ENCODE measurements around the gene GRAMD1B. TPM values are rescaled to one million over a fixed set of nuclear protein-coding genes. Genes with fewer than 3 reads are reported as not detected.

The GRAMD1B gene
- total RNA-seq, 3 donors from 2014 or later = 2.0 to 10.2 (median 8.2) TPM

- Histone ChIP-seq H3K36me3 (no peaks in the 10 kb centered on the region), H3K27ac (no peak overlapping the region), H3K4me1 (no peaks in the 10 kb centered on the region), H3K9me3 (no peaks in the 10 kb centered on the region), H3K4me3 (no peak overlapping the region), H3K27me3 (peaks cover 0 to 2% of the 10 kb centered on the region in 2 donors)
- DNase-seq (ENCODE audit: low spot score in 2 of 2) = no peak
- no peak for TF ChIP-seq POLR2AphosphoS5 (IDR thresholded peaks at IDR 0.05)
- TF ChIP-seq POLR2A (IDR thresholded peaks at IDR 0.05) = no peak
- no peak for TF ChIP-seq CTCF (IDR thresholded peaks at IDR 0.05)
- intact Hi-C loops (cut with DNase I; ENCODE audit: low total_unique reads) = no loop called here
Measured at GRCh38 chr11:123421589-123421988, 8.5 kb upstream of the GRAMD1B start.

GRCh38 chr11:123425367-123425766 lies 4.7 kb upstream of the GRAMD1B start:
- Histone ChIP-seq H3K4me1 (no peaks in the 10 kb centered on the region), H3K27ac (no peak overlapping the region), H3K27me3 (peaks cover 0 to 2% of the 10 kb centered on the region in 2 donors), H3K36me3 (no peaks in the 10 kb centered on the region), H3K9me3 (no peaks in the 10 kb centered on the region), H3K4me3 (no peak overlapping the region)
- TF ChIP-seq POLR2AphosphoS5 (IDR thresholded peaks at IDR 0.05) (no peak), CTCF (IDR thresholded peaks at IDR 0.05) (no peak), POLR2A (IDR thresholded peaks at IDR 0.05) (no peak)
- intact Hi-C loops (cut with DNase I; ENCODE audit: low total_unique reads) = no loop called here
- no peak for DNase-seq (ENCODE audit: low spot score in 2 of 2)

GRCh38 chr11:123426789-123427188 lies 3.3 kb upstream of the GRAMD1B start:
- peaks cover 0 to 2% of the 10 kb centered on the region in 2 donors for H3K27me3 ChIP-seq
- H3K4me1 ChIP-seq = no peaks in the 10 kb centered on the region
- H3K9me3 ChIP-seq = no peaks in the 10 kb centered on the region
- H3K4me3 ChIP-seq = no peak overlapping the region
- no peak overlapping the region for H3K27ac ChIP-seq
- intact Hi-C loops (cut with DNase I; ENCODE audit: low total_unique reads) = no loop called here
- TF ChIP-seq POLR2A (IDR thresholded peaks at IDR 0.05) (no peak), CTCF (IDR thresholded peaks at IDR 0.05) (no peak)
- no peak for DNase-seq (ENCODE audit: low spot score in 2 of 2)
- no peaks in the 10 kb centered on the region for H3K36me3 ChIP-seq

GRCh38 chr11:123427405-123427804 lies 2.7 kb upstream of the GRAMD1B start:
- DNase-seq (ENCODE audit: low spot score in 2 of 2) = no peak
- no peaks in the 10 kb centered on the region for H3K4me1 ChIP-seq
- intact Hi-C loops (cut with DNase I; ENCODE audit: low total_unique reads) = no loop called here

More at GRCh38 chr11:123427405-123427804, 2.7 kb upstream of the GRAMD1B start:
- H3K9me3 ChIP-seq = no peaks in the 10 kb centered on the region
- H3K27me3 ChIP-seq = peaks cover 0 to 2% of the 10 kb centered on the region in 2 donors
- TF ChIP-seq POLR2A (IDR thresholded peaks at IDR 0.05) = no peak
- TF ChIP-seq POLR2AphosphoS5 (IDR thresholded peaks at IDR 0.05) = no peak
- no peak for TF ChIP-seq CTCF (IDR thresholded peaks at IDR 0.05)
- H3K36me3 ChIP-seq = no peaks in the 10 kb centered on the region
- H3K27ac ChIP-seq = no peak overlapping the region
- H3K4me3 ChIP-seq = no peak overlapping the region

Data from breast epithelium (tissue), 4 donors.